ENCODE data around the gene PPP2R2C.

DNA sequence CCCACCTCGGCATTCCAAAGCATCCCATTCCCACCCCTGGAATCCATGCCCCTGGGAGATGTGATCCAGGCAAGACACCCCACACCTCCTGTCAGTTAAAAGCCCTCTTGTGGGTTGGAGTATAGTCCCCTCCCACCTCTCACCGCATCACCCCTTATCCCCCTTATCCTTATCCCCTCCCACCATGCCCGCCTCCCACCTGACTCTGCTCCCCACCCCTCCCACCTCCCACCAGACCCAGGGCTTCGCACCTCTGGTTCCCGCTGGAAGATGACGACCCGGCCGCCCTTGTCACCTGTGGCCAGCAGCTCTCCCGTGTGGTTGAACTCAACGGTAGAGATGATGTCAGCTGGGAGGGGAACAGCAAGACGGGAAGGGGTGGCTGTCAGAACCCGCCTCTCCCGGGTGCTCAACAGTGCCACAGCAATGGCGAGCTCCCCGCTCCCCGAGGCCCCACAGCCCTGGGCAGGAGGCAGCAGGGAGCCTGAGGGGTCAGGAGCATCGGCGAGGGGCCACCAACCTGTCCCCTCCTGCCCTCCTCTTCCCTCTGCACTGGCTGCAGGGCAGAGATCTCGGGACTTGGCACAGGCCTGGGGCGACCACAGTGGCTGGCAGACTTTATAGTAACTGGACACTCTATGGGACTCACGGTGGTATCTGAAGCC is 91.5 kb downstream of the PPP2R2C start:
- no peak for TF ChIP-seq EZH2 (IDR thresholded peaks at IDR 0.05; ENCODE audit: borderline replicate concordance, low read length)
- TF ChIP-seq CTCF (conservative IDR thresholded peaks at IDR 0.05 in 1 of 2, IDR thresholded peaks at IDR 0.05 in 1 of 2; ENCODE audit: extremely low read depth in 1 of 2, insufficient read depth in 1 of 2, low read depth in 1 of 2, low read length in 2 of 2) = no peak

Data from mammary epithelial cell (primary cell).